Skeletal muscle tissue (tissue), 4 donors: ENCODE data around the gene CNTNAP1. TPM values are rescaled to one million over a fixed set of nuclear protein-coding genes. Genes with fewer than 3 reads are reported as not detected.

Source experiments
- H3K27ac ChIP-seq: one replicate; pipeline ENCODE4 v1.7.0; 2013; ENCODE audit warnings: mild to moderate bottlenecking, low read depth, low read length, inconsistent platforms
- H3K27me3 ChIP-seq, 3 donors: one replicate each; pipeline ENCODE4 v1.7.0; 2013; ENCODE audit warnings: low read length in 3 of 3; ENCODE audit not compliant: control insufficient read depth in 3 of 3, insufficient read depth in 3 of 3
- H3K36me3 ChIP-seq, 3 donors: one replicate each; pipeline ENCODE4 v1.7.0; 2013; ENCODE audit warnings: low read length in 3 of 3; ENCODE audit not compliant: control insufficient read depth in 3 of 3, insufficient read depth in 3 of 3
- H3K4me1 ChIP-seq, 3 donors: one replicate each; pipeline ENCODE4 v1.7.0; 2013; ENCODE audit warnings: low read length in 3 of 3, mild to moderate bottlenecking in 3 of 3; ENCODE audit not compliant: control insufficient read depth in 3 of 3, insufficient read depth in 3 of 3
- H3K4me3 ChIP-seq, 3 donors: one replicate each; pipeline ENCODE4 v1.7.0; 2013; ENCODE audit warnings: low read length in 3 of 3
- H3K9ac ChIP-seq, 3 donors: one replicate each; pipeline ENCODE4 v1.7.0; 2013; ENCODE audit warnings: low read length in 3 of 3, mild to moderate bottlenecking in 3 of 3, moderate library complexity in 2 of 3, low read depth in 1 of 3
- H3K9me3 ChIP-seq, 3 donors: one replicate each; pipeline ENCODE4 v1.7.0; 2013; ENCODE audit warnings: low read length in 3 of 3; ENCODE audit not compliant: control insufficient read depth in 3 of 3
- total RNA-seq: library from RNA; depleted of rRNA; stranded (reverse); fragments of >200 nt; gene quantifications from one replicate; pipeline ENCODE4 v1.2.3, GENCODE V29; 2014
- donor health status: Osteomylitis.

The CNTNAP1 gene
- total RNA-seq, 1 donor from 2014 or later, result 8.9 TPM

- H3K4me1 ChIP-seq, result peaks cover 35 to 39% (median 37%) of the 10 kb centered on the region in 3 donors
- peaks cover 16 to 22% (median 18%) of the 10 kb centered on the region in 3 donors for H3K36me3 ChIP-seq
Measured at GRCh38 chr17:42684929-42685556, 2.7 kb downstream of the CNTNAP1 start.

GRCh38 chr17:42685831-42686230 lies 3.5 kb downstream of the CNTNAP1 start:
- Histone ChIP-seq H3K9ac (no peak overlapping the region), H3K4me3 (no peak overlapping the region), H3K36me3 (peaks cover 16 to 25% (median 24%) of the 10 kb centered on the region in 3 donors), H3K9me3 (no peaks in the 10 kb centered on the region), H3K27me3 (peaks cover 0 to 3% (median 0%) of the 10 kb centered on the region in 3 donors), H3K4me1 (peaks cover 29 to 31% (median 30%) of the 10 kb centered on the region in 3 donors), H3K27ac (no peak overlapping the region)

More at GRCh38 chr17:42684929-42685556, 2.7 kb downstream of the CNTNAP1 start:
- peaks cover 0 to 3% (median 0%) of the 10 kb centered on the region in 3 donors for H3K27me3 ChIP-seq
- no peak overlapping the region for H3K27ac ChIP-seq
- H3K9me3 ChIP-seq, result no peaks in the 10 kb centered on the region
- H3K9ac ChIP-seq, result no peak overlapping the region
- H3K4me3 ChIP-seq, result no peak overlapping the region

- no peaks in the 10 kb centered on the region for H3K9me3 ChIP-seq
- H3K9ac ChIP-seq, result no peak overlapping the region
- H3K27ac ChIP-seq, result no peak overlapping the region
- H3K4me3 ChIP-seq, result no peak overlapping the region
- peaks cover 24 to 25% (median 24%) of the 10 kb centered on the region in 3 donors for H3K4me1 ChIP-seq
- H3K27me3 ChIP-seq, result peaks cover 0 to 3% (median 0%) of the 10 kb centered on the region in 3 donors
- H3K36me3 ChIP-seq, result peaks cover 19 to 29% (median 24%) of the 10 kb centered on the region in 3 donors
Measured at GRCh38 chr17:42686520-42687128, 4.3 kb downstream of the CNTNAP1 start.

DNA sequence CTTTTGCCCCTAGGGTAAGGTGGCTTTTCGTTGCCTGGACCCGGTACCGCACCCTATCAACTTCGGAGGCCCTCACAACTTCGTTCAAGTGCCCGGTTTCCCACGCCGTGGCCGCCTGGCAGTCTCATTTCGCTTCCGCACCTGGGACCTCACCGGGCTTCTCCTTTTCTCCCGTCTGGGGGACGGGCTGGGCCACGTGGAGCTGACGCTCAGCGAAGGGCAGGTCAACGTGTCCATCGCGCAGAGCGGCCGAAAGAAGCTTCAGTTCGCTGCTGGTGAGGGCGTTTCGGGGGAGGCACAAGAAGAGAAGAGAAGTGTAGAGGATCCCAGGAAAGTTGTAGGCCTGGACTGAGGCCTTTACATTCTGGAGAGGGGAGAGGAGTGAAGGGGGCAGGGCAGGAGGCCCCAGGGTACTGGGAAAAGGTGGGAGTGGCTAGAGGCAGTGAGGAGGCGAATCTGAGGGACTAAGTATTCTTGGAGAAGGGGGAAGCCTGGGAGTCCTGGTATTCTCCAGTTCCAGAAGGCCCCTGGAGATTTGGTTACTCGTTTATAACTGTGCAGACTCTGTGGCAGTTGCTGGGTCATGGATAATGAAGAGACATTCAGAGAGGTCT lies 5.5 kb downstream of the CNTNAP1 start:
- Histone ChIP-seq H3K9ac (no peak overlapping the region), H3K27me3 (no peaks in the 10 kb centered on the region), H3K36me3 (peaks cover 27 to 38% (median 28%) of the 10 kb centered on the region in 3 donors), H3K4me1 (peaks cover 13 to 15% (median 15%) of the 10 kb centered on the region in 3 donors), H3K9me3 (no peaks in the 10 kb centered on the region), H3K4me3 (no peak overlapping the region), H3K27ac (no peak overlapping the region)

GRCh38 chr17:42690596-42690995 lies 8.3 kb downstream of the CNTNAP1 start:
- Histone ChIP-seq H3K27ac (no peak overlapping the region), H3K4me1 (peaks cover 0 to 2% (median 0%) of the 10 kb centered on the region in 3 donors)

GRCh38 chr17:42691021-42691545 lies 8.8 kb downstream of the CNTNAP1 start:
- Histone ChIP-seq H3K36me3 (peaks cover 28 to 47% (median 29%) of the 10 kb centered on the region in 3 donors), H3K27ac (no peak overlapping the region), H3K27me3 (no peaks in the 10 kb centered on the region), H3K4me1 (peaks cover 0 to 2% (median 0%) of the 10 kb centered on the region in 3 donors), H3K9ac (no peak overlapping the region), H3K4me3 (no peak overlapping the region), H3K9me3 (no peaks in the 10 kb centered on the region)

More at GRCh38 chr17:42690596-42690995, 8.3 kb downstream of the CNTNAP1 start:
- Histone ChIP-seq H3K27me3 (no peaks in the 10 kb centered on the region), H3K9ac (no peak overlapping the region), H3K4me3 (no peak overlapping the region), H3K9me3 (no peaks in the 10 kb centered on the region), H3K36me3 (peaks cover 28 to 47% (median 29%) of the 10 kb centered on the region in 3 donors)

GRCh38 chr17:42692489-42692888 lies 10.2 kb downstream of the CNTNAP1 start:
- no peaks in the 10 kb centered on the region for H3K9me3 ChIP-seq
- H3K4me3 ChIP-seq, result no peak overlapping the region
- H3K36me3 ChIP-seq, result peaks cover 30 to 40% (median 33%) of the 10 kb centered on the region in 3 donors
- no peaks in the 10 kb centered on the region for H3K27me3 ChIP-seq
- peaks cover 0 to 2% (median 0%) of the 10 kb centered on the region in 3 donors for H3K4me1 ChIP-seq
- no peak overlapping the region for H3K9ac ChIP-seq
- H3K27ac ChIP-seq, result no peak overlapping the region

DNA sequence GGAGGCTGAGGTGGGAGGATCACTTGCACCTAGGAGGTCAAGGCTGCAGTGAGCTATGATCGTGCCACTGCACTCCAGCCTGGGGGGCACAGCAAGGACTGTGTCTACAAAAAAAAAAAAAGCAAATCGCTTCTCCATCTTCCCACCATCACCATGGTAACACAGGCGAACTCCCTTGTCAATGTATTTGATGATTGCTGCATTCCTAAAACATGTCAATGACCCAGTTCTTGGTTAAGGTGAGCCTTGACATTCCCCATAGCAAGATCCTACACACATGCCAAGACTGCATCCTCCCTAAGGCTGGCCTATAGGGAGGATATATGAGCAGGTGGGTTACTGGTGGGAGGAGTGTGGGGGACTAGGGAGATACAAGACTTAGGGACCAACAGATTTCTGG lies 12.2 kb downstream of the CNTNAP1 start:
- peaks cover 2 to 5% (median 3%) of the 10 kb centered on the region in 3 donors for H3K4me1 ChIP-seq
- H3K9me3 ChIP-seq, result no peaks in the 10 kb centered on the region
- H3K4me3 ChIP-seq, result no peak overlapping the region
- H3K36me3 ChIP-seq, result peaks cover 30 to 48% (median 34%) of the 10 kb centered on the region in 3 donors
- H3K9ac ChIP-seq, result no peak overlapping the region
- H3K27ac ChIP-seq, result no peak overlapping the region
- H3K27me3 ChIP-seq, result no peaks in the 10 kb centered on the region

DNA sequence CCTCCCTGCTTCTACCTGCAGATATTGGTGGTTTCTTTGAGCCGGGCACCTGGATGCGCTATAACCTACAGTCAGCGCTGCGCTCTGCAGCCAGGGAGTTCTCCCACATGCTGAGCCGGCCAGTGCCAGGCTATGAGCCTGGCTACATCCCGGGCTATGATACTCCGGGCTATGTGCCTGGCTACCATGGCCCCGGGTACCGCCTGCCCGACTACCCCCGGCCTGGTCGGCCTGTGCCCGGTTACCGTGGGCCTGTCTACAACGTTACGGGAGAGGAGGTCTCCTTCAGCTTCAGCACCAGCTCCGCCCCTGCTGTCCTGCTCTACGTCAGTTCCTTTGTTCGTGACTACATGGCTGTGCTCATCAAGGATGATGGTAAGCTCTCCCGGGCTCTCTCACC lies 13.2 kb downstream of the CNTNAP1 start:
- H3K9me3 ChIP-seq, result no peaks in the 10 kb centered on the region
- H3K4me1 ChIP-seq, result peaks cover 2 to 5% (median 3%) of the 10 kb centered on the region in 3 donors
- H3K9ac ChIP-seq, result no peak overlapping the region
- H3K27me3 ChIP-seq, result no peaks in the 10 kb centered on the region
- no peak overlapping the region for H3K27ac ChIP-seq
- H3K36me3 ChIP-seq, result peaks cover 36 to 54% (median 37%) of the 10 kb centered on the region in 3 donors
- no peak overlapping the region for H3K4me3 ChIP-seq
